NCI-H1092 treated with DMSO at 0.1 percent for 48 hours (cell line): ENCODE data around the gene ZDHHC9.
A peak's percentile ranks its signal among the peaks of the same experiment; 100 is the strongest.
"Not testable (repeated sequence)": the region's sequence is repeated elsewhere in the genome, so short reads cannot be mapped to it uniquely, and the experiment has no call there.

Experiments
- DNase-seq: peaks from one replicate; lab custom pipeline; 2025; lab: John Stamatoyannopoulos, UW

Gene ZDHHC9

DNA sequence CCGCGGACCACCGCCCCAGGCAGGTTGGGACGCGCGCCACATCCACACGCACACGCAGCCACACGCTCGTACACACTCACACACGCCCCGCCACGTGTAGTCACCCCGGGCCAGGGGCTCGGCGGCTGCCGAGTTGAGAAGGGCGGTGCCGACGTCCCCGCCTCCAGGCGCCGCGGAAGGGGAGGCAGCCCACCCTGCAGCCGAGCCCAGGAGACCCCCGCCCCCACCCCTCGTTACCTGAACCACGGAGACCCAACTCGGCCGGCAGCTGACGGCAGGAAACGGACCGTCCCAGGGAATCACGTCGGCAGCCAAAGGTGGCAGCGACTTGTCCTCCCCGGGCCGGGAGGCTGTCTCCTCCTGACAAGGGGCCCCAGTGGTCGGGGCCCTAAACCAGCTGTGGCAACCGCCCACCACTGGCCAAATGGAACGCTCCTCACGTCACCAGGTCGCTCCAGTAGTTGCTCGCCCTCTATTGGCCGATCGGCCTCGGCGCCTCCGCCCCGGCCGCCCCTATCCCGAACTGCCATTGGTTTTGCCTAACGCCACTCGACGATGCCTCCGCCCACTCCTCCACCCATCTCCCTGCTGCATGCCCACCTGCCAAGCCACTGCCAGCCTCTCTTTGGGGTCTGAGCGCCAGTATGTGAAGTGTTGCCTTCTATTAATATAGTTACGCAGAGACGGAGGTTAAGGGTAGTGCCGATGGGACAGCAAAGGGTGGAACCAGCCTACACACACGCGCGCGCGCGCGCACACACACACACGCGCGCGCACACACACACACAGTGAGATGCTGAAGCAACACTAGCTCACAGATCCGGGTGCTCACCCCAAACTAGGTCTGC is at the start of gene ZDHHC9:
ZDHHC9 (minus strand) TSS at position 428 of the 848 bp plus-strand sequence. CDS start 1,941 bp downstream, outside the sequence.
- DNase-seq: peak; percentile 95

DNA sequence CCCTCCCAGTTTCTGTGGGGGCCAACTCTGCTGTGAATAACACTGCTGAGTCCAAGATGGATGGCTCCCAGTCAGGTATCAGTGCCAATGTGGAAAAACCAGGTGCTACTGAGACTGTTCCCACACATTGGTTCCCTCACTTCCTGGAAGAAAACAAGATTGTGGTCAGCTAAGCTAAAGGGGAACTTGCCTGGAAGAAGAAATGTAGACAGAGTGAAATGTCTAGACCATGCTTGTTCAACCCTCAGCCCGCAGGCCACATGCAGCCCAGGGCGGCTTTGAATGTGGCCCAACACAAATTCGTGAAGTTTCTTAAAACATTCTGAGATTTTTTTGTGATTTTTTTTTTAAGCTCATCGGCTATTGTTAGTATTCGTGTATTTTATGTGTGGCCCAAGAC is 33.7 kb upstream of the ZDHHC9 start:
- no peak for DNase-seq

DNA sequence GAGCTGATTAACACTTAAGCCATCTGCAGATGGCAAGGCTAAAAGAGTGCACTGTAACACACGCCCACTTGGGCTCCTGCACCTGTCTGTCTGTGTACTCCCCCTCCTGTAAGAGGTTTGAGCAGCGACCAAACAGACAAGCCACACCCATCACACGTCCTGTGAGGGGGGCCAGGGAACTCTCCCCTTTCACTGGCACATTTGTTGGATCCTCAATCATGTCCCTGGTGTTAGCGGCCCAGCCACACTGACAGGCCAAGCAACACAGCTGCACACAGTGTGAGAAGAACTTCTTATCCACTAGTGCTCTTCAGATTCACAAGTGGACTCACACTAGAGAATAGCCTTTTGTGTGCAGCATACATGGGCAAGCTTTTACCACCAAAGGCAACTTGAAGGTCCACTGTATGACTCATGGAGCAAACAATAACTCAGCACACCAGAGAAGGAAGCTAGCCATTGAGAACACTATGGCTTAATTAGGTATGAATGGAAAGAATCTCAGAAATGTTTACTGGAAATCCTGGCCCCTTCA is 33.2 kb upstream of the ZDHHC9 start:
- peak; percentile 10 for DNase-seq

DNA sequence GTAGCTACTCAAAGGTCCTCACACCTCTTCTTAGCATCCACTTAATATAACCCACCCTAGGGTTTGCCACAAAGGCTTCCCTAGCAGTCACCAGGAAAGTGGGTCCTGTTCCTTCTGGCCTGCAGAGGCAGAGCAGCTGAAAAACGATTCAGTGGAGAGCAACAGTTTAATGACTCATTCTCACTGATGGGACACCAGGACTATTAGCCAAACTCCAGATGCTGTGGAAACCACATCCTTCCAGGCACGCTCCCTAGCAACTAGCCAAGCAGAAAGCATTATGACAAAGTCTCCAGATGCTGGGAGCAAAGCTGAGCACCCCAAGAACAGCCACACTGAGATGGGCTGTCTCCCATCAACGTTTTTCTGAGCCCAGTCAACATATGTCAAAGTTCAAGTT is 32.0 kb upstream of the ZDHHC9 start:
- no peak for DNase-seq

DNA sequence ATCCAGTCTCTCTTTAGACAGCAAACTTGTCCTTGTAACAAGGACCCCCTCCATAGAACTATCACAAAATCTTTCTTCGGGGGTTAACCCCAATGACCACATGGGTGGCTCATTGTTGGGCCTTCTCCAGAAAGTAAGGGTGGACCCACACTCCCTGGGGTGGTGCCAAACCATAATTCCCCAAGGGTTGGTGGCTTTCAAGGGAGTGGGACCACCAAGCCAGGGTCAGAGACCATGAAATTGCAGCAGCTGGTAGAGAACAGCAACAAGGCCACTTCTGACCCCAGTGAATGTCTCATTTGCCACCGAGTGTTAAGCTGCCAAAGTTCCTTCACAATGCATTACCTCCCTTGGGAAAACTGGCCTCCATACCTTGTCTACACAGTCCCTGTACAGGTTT is 28.8 kb upstream of the ZDHHC9 start:
- DNase-seq: no peak

DNA sequence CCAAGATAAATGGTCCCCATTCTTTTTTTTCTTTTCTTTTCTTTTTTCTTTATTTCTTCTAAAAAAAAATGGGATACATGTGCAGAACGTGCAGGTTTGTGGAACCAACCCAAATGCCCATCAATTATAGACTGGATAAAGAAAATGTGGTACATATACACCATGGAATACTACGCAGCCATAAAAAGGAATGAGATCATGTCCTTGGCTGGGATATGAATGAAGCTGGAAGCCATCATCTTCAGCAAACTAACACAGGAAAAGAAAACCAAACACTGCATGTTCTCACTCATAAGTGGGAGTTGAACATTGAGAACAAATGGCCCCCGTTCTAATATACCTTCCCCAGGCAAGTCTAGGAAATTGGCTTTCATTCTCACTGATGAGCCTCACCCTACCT is 22.6 kb upstream of the ZDHHC9 start:
- not testable (repeated sequence) for DNase-seq

DNA sequence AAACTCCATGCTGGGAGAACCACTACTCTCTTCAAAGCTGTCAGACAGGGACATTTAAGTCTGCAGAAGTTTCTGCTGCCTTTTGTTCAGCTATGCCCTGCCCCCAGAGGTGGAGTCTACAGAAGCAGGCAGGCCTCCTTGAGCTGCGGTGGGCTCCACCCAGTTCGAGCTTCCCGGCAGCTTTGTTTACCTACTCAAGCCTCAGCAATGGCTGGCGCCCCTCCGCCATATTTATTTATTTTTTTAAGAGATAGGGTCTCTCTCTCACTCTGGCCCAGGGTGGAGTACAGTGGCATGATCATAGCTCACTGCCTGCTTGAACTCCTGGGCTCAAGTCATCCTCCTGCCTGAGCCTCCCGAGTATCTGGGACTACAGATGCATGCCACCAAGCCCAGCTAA is 15.4 kb upstream of the ZDHHC9 start:
- not testable (repeated sequence) for DNase-seq

DNA sequence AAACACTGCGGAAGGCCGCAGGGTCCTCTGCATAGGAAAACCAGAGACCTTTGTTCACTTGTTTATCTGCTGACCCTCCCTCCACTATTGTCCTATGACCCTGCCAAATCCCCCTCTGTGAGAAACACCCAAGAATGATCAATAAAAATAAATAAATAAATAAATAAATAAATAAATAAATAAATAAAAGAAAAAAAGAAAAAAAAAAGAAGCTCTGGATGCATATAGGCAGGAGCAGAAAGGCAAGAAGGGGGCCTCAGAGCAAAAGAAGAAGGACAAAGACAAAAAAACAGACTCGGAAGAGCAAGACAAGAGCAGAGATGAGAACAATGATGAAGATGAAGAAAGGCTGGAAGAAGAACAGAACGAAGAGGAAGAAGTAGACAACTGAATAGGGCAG is 8.1 kb upstream of the ZDHHC9 start:
- not testable (repeated sequence) for DNase-seq

DNA sequence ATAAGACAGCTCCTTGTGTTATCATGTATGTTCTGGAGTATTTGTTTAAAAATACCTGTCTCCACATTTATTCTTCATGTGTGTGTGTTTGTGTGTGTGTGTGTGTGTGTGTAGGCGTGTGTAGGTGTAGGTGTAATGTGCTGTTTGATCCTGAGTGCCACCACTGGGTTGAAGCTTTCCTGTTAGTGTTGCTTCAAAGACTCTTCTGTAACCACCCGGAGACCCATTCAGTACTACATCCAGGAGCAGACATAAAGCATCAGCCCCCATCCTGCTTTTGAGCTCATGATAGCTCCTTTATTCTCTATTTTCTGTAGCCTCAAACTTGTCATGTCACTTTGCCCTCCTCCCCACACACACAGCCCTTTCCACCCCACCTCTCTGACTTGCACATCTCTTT is 3.0 kb upstream of the ZDHHC9 start:
- no peak for DNase-seq

DNA sequence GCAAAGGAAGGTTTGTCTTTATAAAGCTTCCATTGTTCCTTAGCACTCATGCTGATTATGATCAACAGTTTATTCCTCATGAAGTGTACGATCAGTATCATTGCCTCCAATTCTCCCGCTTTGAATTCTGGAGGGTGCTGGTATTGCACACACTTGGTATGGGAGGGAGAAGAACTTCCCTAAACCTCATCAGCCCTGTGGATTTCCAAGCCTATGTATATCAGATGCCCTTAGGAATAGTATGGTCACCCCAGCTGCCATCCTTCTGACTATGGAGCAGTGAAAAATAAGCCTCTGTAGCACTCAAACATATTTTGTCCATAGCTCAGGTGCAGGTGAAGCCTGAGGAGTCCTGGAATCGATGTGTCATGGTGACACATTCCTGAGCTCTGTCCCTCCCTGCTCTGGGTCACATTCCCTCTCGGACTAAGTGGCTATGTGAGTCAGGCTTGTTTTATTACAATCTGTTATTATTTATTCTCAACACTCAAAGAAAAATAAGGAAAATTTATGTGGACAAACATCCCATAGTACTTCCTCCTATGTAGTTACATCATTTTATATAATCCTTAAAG is 2.0 kb upstream of the ZDHHC9 start:
- DNase-seq: no peak

DNA sequence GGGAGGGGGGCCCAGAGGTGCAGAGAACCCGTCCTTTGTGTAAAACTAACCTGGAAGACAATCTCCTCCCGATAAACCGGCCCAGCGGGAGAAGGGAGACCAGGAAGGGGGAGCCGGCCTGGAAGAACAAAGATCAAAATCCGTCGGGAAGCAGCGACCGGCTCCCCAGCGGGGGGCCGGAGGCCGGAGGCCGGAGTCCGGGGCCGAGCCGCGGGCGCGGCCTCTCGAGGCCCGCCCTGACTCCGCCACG is 552 bp downstream of the ZDHHC9 start:
- no peak for DNase-seq

DNA sequence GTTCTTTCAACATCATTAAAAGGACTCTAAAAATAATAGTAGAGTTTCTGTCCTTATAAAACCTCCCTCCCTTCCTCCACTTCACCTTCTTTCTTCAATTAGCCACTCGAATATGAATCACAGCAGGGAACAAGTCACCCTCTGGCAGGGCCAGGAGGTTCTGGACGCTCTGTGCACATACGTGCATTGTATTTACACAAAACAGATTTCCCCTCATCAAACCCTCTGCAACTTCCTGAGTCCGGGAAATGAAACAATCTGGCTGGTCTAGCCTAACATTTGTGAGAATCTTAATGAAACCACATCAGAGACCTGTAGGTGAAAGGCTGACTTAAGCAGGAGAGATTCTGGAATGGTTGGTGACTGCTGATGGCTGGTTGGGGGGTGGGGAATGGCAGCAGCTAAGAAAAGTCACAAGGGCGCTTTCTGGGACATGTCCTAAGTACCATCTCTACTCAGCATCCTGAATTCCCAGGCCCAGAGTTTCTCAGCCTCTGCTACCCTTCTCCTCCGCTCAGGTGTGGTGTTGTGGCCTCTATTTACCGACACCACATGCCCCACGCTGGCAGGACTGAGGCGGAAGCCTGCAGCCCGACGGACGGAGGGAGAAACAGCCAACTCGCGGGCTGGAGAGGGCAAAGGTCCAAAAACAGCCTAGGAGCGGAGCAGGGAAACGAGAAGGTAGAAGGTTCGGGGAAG is 1.0 kb downstream of the ZDHHC9 start:
- DNase-seq: peak; percentile 34

DNA sequence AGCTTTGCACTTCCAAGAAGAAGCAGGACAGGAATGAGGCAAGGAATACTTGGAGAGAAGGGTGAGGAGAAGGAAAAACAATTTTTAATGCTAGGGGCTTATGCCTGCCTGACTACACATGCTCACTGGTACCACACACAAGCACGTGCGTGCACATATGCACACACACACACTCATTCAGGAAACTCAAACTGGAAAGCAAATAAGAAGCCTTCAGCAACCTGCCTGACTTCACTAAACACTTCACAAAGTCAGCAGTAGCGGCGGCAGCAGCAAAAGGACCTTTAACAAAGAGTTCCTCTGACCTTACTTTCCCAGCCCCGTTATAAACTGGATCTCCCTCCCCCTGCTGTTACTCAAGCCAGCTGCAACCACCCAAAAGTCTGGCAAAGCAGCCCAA is 3.3 kb downstream of the ZDHHC9 start:
- no peak for DNase-seq

DNA sequence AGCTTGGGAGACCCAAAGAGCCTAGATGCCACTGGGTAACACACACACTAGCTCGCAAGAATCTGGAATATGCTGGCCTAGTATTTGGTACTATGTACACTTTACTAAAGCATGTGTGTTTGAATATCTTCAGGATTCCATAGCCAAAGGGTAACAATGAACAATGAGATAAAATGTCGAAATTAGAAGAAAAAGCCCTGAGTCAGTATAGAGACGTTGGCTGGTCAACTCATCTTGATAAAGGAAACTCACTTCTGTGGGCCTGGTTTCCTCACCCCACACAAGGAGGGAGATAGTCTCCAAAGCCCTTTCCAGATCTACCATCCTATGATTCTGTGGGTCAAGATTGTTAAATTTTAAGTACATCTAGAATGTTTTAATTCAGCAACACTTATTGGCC is 6.9 kb downstream of the ZDHHC9 start:
- no peak for DNase-seq

DNA sequence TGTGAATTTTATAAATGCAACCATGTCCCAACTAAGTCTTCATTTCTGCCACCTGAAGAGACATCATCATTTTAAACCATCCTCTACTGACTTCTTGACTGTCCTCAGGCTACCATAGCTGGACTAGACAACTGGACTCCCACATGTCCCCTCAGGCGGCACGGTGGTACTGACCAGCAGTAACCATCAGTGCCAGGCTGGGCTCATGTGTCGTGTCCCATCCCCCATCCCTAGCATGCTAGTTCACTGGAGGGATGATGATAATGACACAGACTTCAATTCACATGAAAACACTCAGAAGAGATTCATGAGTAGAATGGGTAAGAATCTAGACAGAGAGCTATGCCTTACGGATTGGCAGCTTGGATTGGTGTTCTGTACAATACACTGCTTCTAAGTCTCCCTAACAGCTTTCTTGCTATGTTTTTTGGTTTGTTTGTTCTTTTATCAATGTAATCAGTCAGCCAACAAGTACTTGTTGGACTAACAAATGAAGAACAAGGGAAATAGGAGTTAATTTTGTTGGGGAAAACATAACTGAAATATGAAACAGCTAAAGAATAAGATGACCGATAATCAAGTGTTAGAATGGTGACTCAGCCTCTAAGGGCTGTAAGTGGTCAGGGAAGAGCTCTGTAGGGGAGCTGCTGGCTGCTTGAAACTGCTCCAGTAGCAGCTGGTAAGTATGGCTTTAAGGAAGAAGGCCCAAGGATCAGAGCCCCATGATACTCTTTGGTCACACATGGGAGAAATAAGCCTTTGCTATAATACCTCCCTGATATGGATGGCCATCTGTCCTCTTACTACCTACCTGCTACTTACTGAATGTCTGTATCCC is 10.3 kb downstream of the ZDHHC9 start:
- DNase-seq: no peak

DNA sequence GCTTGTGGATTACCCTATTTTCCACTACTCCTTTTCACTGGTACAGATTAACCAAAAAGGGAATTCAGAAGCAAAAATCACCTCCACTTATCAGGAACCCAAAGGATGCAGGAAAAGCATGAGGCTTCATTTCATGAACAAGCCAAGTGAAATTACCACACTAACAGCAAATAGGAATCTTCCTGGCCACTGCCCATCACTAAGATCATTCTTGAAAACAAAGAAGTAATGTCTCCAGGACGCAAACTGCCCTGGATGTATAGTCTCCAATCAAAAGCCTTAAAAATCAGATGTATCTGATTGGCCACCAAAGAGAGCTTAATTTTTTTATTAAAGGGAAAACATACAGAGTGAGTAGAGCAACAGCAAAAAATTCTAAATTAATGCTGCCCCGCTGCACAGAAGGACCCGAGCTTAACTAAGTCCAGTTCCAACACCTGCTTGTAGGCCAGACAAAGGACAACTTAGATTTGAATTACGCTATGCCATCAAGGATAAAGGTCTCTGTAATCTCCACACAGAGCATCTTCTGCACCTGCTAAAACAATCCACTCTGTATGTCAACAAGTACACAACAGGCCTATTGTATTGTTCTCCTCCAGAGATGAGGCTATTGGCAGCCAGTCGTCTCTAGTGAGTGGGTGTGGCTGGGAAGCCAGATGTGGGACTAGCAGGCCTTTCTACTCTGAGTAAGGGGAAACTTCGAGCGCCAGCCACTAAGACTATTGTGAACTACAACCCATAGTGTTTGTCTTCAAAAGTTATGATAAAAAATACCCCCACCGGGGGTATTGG is 12.4 kb downstream of the ZDHHC9 start:
- peak; percentile 41 for DNase-seq

DNA sequence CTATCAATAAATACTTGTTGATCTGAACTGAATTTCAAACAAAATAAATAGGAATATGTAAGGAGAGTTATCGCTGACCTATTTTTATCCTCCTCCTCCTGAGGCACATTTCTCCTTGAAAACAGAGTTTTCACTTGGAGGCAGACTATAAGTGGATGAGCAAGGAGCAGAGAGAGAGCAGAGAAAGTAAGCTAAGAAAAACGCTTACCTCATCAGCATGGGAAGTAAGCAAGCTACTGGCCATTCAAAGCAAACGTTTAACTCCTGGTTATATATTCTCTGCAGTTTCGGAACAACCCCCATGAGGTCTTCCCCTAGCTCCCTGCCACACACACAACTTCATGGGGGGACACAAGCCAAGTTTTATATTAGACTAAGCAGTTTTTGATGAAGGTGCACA is 13.2 kb downstream of the ZDHHC9 start:
- no peak for DNase-seq

DNA sequence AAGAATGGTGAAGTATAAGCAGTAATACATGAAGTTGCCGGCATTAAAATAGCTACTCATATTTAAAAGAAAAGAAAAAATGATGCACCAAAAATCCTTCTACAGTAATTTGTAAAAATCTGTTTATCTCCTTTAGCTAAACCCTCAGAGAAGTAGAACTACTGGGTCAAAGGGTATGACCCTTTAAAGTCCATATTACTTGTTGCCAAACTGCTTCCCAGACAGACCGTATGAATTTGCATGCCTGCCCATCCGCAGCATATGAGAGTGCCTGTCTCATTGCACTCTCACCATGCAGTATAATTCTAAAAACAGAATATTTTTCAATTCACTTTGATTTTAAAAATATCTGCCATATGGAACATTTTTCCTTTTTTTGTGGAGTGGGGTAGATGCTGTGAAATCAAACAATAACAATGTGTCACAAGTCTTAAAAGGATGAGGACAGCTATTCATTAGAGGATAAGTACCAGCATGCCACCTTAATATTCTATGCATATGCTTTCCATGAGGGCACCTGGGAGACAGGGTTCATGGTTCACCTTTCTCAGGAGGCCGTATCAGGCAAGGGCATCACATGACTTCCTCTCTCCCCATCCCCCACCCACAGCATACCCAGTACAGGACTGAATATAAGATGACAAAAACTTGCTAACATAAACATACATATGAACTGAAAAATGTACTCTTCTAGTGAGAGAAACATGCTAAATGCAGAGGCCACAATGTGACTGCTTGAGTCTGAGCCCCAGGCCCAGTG is 17.8 kb downstream of the ZDHHC9 start:
- DNase-seq: no peak

DNA sequence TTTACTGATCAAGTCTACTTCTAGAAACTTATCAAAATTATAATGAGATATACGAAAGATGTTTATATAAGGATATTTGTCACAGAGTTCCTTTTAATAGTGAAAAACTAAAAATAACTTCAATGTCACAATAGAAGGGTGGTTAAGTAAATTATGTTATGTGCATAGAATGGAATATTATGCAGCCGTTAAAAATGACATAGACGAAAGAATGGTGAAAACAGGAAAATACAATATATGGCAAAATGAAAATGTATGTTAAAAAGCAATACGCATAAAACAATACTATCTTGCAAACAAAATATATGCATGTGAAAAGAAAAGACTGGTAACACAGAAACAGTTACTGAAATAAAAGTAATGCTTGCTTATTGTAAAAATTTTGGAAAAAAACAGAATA is 19.1 kb downstream of the ZDHHC9 start:
- no peak for DNase-seq

DNA sequence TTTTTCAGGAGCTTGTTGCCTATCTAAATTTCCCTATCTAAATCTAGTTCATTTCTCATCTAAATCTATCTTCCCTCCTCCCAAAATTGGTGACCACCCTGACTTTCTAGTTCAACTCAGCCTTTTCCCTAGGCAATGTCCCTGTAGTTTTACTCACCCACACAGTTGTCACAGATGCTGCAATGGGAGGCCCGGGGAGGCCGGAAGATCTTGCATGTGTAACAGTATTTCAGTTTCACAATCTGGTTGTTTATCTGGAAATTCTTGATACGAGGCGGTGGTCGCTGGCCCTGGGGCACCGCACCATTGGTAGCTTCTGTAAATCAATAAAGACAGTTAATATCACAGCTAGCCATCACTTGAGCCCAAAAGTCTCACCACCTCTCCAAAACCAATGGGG is 20.2 kb downstream of the ZDHHC9 start:
- no peak for DNase-seq

DNA sequence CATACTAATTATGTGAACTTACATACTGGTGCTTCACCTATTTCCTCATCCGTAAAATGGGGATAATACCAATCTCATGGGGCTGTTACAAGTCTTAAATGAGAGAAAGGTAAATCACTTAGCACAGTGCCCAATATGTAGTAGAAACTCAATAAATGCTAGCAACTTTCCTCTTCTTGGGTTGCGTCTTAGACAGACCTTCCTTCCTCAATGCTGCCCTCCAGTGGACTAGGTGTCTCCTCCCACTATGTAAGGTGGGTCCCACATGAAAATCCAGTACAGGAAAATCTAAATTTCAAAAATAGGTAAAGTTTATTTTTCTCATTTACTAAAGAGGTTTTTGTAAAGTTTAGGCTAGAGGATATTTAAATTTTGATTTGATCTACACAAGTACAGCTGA is 20.6 kb downstream of the ZDHHC9 start:
- peak; percentile 43 for DNase-seq
